K562 (cell line): ENCODE measurements around the gene ATXN7L2. TPM values are rescaled to one million over a fixed set of nuclear protein-coding genes. Genes with fewer than 3 reads are reported as not detected.

Experiments used
- CBFB ChIP-seq: sonication (generic); formaldehyde crosslinking; IDR thresholded peaks from 2 replicates; pipeline ENCODE4 v1.4.0; 2020; ENCODE audit warnings: mild to moderate bottlenecking, missing genetic modification reagents
- CREM ChIP-seq: IDR thresholded peaks from 2 replicates; pipeline ENCODE4 v1.6.1; 2014; ENCODE audit warnings: antibody characterized with exemption, low read depth
- EGR1 ChIP-seq: fragments of 450-650 bp; conservative IDR thresholded peaks from 2 replicates; pipeline ENCODE4 v1.6.1; 2017; ENCODE audit warnings: mild to moderate bottlenecking
- PRDM10 ChIP-seq: fragments of 450-650 bp; IDR thresholded peaks from 2 replicates; pipeline ENCODE4 v1.6.1; 2018; ENCODE audit not compliant: partially characterized antibody
- TBL1XR1 ChIP-seq, 2 experiments: IDR thresholded peaks; 2 replicates each; pipeline ENCODE4 v1.6.1; 2012; ENCODE audit warnings: improper control_type of control experiment in 2 of 2, low read length in 2 of 2, mild to moderate bottlenecking in 1 of 2
- ZNF778 ChIP-seq: fragments of 450-650 bp; formaldehyde crosslinking; IDR thresholded peaks from 2 replicates; pipeline ENCODE4 v1.4.0; 2020; ENCODE audit warnings: mild to moderate bottlenecking, moderate library complexity
- polyA plus RNA-seq, 8 experiments: library from polyadenylated mRNA; depleted of rRNA in 4 of 8; stranded (reverse) in 5 of 8; unstranded in 3 of 8; fragments of >200 nt; fragmentation: Nextera tagmentation in 2 of 8; fragmentation: Illumina TruSeq in 1 of 8; extraction: Ambion mirVana in 2 of 8; extraction: Trizol in 1 of 8; gene quantifications; 2 replicates each; pipeline versions ENCODE4 v1.2.1 to v1.2.3, GENCODE V29; 2011 to 2014; ENCODE audit warnings: inconsistent platforms in 1 of 8, missing spikeins in 1 of 8
- total RNA-seq, 7 experiments: library from RNA; depleted of rRNA in 6 of 7; stranded (reverse); fragments of >200 nt in 6 of 7; fragmentation: Illumina TruSeq in 2 of 7; extraction: Trizol in 2 of 7; gene quantifications; 2 replicates each; pipeline versions ENCODE4 v1.2.1 to v1.2.3, GENCODE V29; 2011 to 2021; ENCODE audit warnings: low replicate concordance in 1 of 7
- TF ChIP-seq, protein P1 (sequence below), 2 experiments: fragments of 450-650 bp; formaldehyde crosslinking in 1 of 2; IDR thresholded peaks; 2 replicates each; pipeline versions ENCODE4 v1.4.0 to v1.6.1; 2014 to 2020; ENCODE audit warnings: mild to moderate bottlenecking in 2 of 2, borderline replicate concordance in 1 of 2, low read depth in 1 of 2
- TF ChIP-seq, protein P2 (sequence below), 3 experiments: IDR thresholded peaks in 2 of 3; conservative IDR thresholded peaks in 1 of 3; 2 replicates each; pipeline ENCODE4 v1.5.1; 2011 to 2012; ENCODE audit warnings: low read length in 3 of 3, mild to moderate bottlenecking in 3 of 3, control low read depth in 2 of 3, improper control_type of control experiment in 1 of 3, inconsistent platforms in 1 of 3, low read depth in 1 of 3, mixed read lengths in 1 of 3, moderate library complexity in 1 of 3; ENCODE audit not compliant: insufficient read depth in 2 of 3
- TF ChIP-seq, protein P3 (sequence below): fragments of 450-650 bp; IDR thresholded peaks from 2 replicates; pipeline ENCODE4 v1.6.1; 2017; ENCODE audit warnings: antibody characterized with exemption, mild to moderate bottlenecking

The ATXN7L2 gene
- total and polyA plus RNA-seq, 9 of the 15 experiments (the other 6 are each of a cell fraction or from before 2014, with no cell fraction given): 0.21 to 10.4 (median 5.8) TPM

- TF ChIP-seq, protein P1, sequence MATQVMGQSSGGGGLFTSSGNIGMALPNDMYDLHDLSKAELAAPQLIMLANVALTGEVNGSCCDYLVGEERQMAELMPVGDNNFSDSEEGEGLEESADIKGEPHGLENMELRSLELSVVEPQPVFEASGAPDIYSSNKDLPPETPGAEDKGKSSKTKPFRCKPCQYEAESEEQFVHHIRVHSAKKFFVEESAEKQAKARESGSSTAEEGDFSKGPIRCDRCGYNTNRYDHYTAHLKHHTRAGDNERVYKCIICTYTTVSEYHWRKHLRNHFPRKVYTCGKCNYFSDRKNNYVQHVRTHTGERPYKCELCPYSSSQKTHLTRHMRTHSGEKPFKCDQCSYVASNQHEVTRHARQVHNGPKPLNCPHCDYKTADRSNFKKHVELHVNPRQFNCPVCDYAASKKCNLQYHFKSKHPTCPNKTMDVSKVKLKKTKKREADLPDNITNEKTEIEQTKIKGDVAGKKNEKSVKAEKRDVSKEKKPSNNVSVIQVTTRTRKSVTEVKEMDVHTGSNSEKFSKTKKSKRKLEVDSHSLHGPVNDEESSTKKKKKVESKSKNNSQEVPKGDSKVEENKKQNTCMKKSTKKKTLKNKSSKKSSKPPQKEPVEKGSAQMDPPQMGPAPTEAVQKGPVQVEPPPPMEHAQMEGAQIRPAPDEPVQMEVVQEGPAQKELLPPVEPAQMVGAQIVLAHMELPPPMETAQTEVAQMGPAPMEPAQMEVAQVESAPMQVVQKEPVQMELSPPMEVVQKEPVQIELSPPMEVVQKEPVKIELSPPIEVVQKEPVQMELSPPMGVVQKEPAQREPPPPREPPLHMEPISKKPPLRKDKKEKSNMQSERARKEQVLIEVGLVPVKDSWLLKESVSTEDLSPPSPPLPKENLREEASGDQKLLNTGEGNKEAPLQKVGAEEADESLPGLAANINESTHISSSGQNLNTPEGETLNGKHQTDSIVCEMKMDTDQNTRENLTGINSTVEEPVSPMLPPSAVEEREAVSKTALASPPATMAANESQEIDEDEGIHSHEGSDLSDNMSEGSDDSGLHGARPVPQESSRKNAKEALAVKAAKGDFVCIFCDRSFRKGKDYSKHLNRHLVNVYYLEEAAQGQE (IDR thresholded peaks at IDR 0.05; ENCODE audit: borderline replicate concordance): 0 out of 2 replicates have a peak, but pooled peaks have one; percentile 6
- TF ChIP-seq, protein P1 (CRISPR knock-in tag; IDR thresholded peaks at IDR 0.05; ENCODE audit: low read depth): no peak
- TF ChIP-seq, protein P2, sequence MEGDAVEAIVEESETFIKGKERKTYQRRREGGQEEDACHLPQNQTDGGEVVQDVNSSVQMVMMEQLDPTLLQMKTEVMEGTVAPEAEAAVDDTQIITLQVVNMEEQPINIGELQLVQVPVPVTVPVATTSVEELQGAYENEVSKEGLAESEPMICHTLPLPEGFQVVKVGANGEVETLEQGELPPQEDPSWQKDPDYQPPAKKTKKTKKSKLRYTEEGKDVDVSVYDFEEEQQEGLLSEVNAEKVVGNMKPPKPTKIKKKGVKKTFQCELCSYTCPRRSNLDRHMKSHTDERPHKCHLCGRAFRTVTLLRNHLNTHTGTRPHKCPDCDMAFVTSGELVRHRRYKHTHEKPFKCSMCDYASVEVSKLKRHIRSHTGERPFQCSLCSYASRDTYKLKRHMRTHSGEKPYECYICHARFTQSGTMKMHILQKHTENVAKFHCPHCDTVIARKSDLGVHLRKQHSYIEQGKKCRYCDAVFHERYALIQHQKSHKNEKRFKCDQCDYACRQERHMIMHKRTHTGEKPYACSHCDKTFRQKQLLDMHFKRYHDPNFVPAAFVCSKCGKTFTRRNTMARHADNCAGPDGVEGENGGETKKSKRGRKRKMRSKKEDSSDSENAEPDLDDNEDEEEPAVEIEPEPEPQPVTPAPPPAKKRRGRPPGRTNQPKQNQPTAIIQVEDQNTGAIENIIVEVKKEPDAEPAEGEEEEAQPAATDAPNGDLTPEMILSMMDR (IDR thresholded peaks at IDR 0.05 in 2 of 3, conservative IDR thresholded peaks at IDR 0.05 in 1 of 3; ENCODE audit: insufficient read depth in 2 of 3, low read depth in 1 of 3, low read length in 3 of 3): no peak
- TF ChIP-seq TBL1XR1 (IDR thresholded peaks at IDR 0.05; ENCODE audit: low read length in 2 of 2) (no peak), CBFB (CRISPR knock-in tag) (peak; percentile 28; the same call in 1 of the 2 replicates), CREM (no peak), PRDM10 (no peak), EGR1 (peak; percentile 10; the same call in 1 of the 2 replicates), ZNF778 (no peak)
- TF ChIP-seq, protein P3, sequence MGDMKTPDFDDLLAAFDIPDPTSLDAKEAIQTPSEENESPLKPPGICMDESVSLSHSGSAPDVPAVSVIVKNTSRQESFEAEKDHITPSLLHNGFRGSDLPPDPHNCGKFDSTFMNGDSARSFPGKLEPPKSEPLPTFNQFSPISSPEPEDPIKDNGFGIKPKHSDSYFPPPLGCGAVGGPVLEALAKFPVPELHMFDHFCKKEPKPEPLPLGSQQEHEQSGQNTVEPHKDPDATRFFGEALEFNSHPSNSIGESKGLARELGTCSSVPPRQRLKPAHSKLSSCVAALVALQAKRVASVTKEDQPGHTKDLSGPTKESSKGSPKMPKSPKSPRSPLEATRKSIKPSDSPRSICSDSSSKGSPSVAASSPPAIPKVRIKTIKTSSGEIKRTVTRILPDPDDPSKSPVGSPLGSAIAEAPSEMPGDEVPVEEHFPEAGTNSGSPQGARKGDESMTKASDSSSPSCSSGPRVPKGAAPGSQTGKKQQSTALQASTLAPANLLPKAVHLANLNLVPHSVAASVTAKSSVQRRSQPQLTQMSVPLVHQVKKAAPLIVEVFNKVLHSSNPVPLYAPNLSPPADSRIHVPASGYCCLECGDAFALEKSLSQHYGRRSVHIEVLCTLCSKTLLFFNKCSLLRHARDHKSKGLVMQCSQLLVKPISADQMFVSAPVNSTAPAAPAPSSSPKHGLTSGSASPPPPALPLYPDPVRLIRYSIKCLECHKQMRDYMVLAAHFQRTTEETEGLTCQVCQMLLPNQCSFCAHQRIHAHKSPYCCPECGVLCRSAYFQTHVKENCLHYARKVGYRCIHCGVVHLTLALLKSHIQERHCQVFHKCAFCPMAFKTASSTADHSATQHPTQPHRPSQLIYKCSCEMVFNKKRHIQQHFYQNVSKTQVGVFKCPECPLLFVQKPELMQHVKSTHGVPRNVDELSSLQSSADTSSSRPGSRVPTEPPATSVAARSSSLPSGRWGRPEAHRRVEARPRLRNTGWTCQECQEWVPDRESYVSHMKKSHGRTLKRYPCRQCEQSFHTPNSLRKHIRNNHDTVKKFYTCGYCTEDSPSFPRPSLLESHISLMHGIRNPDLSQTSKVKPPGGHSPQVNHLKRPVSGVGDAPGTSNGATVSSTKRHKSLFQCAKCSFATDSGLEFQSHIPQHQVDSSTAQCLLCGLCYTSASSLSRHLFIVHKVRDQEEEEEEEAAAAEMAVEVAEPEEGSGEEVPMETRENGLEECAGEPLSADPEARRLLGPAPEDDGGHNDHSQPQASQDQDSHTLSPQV: no peak
Observed at GRCh38 chr1:109476825-109477224, 6.9 kb upstream of the ATXN7L2 start (continued).
